ENCODE results near the gene FBRSL1. TPM values are rescaled to one million over a fixed set of nuclear protein-coding genes. Genes with fewer than 3 reads are reported as not detected.

Gene FBRSL1
- total and polyA plus RNA-seq, 5 donors: 36.4 to 65.0 (median 53.9) TPM

- Histone ChIP-seq H3K4me1 (ENCODE audit: control insufficient read depth, insufficient read depth, low read length) (peaks cover under 1% of the 10 kb centered on the region), H3K27ac (ENCODE audit: low read length) (no peak overlapping the region), H3K4me3 (ENCODE audit: low read length) (no peak overlapping the region), H3K9me3 (ENCODE audit: control insufficient read depth, low read length) (no peaks in the 10 kb centered on the region), H3K27me3 (ENCODE audit: control insufficient read depth, insufficient read depth) (no peaks in the 10 kb centered on the region)
- DNase-seq: peak in 1 of 3 donors; percentile 27
- 68% methylated on average over 8 of the region's 8 CpGs for WGBS
- no peak for ATAC-seq
- intact Hi-C loops (cut with DNase I): no loop called here
Observed at GRCh38 chr12:132486168-132486567, 3.8 kb upstream of the FBRSL1 start.

- H3K4me3 ChIP-seq (ENCODE audit: low read length): no peak overlapping the region
Observed at GRCh38 chr12:132486576-132486975, 3.4 kb upstream of the FBRSL1 start.

GRCh38 chr12:132487311-132487741, 2.6 kb upstream of the FBRSL1 start:
- Histone ChIP-seq H3K27me3 (ENCODE audit: control insufficient read depth, insufficient read depth) (no peaks in the 10 kb centered on the region), H3K27ac (ENCODE audit: low read length) (no peak overlapping the region), H3K4me1 (ENCODE audit: control insufficient read depth, insufficient read depth, low read length) (peaks cover 7% of the 10 kb centered on the region), H3K4me3 (ENCODE audit: low read length) (no peak overlapping the region), H3K9me3 (ENCODE audit: control insufficient read depth, low read length) (no peaks in the 10 kb centered on the region)
- DNase-seq: peak in 2 of 3 donors; percentile 19 to 64
- WGBS: 84% methylated on average over 14 of the region's 14 CpGs
- ATAC-seq: no peak
- intact Hi-C loops (cut with DNase I): no loop called here

More at GRCh38 chr12:132486576-132486975, 3.4 kb upstream of the FBRSL1 start:
- no peak overlapping the region for H3K27ac ChIP-seq (ENCODE audit: low read length)
- no peak for ATAC-seq
- peak in 2 of 3 donors; percentile 9 to 27 for DNase-seq
- H3K27me3 ChIP-seq (ENCODE audit: control insufficient read depth, insufficient read depth): no peaks in the 10 kb centered on the region
- H3K9me3 ChIP-seq (ENCODE audit: control insufficient read depth, low read length): no peaks in the 10 kb centered on the region
- WGBS: 81% methylated on average over 17 of the region's 17 CpGs
- intact Hi-C loops (cut with DNase I): no loop called here
- peaks cover 5% of the 10 kb centered on the region for H3K4me1 ChIP-seq (ENCODE audit: control insufficient read depth, insufficient read depth, low read length)

GRCh38 chr12:132488127-132489077, 1.5 kb upstream of the FBRSL1 start:
- H3K27ac ChIP-seq (ENCODE audit: low read length): peak overlapping the region; percentile 54
- no peaks in the 10 kb centered on the region for H3K9me3 ChIP-seq (ENCODE audit: control insufficient read depth, low read length)
- no peaks in the 10 kb centered on the region for H3K27me3 ChIP-seq (ENCODE audit: control insufficient read depth, insufficient read depth)
- intact Hi-C loops (cut with DNase I): no loop called here
- DNase-seq (peak; percentile 63 to 86 (median 84)), ATAC-seq (peak; percentile 32 to 62)
- peak overlapping the region; percentile 82 for H3K4me3 ChIP-seq (ENCODE audit: low read length)
- H3K4me1 ChIP-seq (ENCODE audit: control insufficient read depth, insufficient read depth, low read length): peaks cover 10% of the 10 kb centered on the region
- WGBS: 40% methylated on average over 23 of the region's 23 CpGs

- intact Hi-C loops (cut with DNase I): no loop called here
- no peaks in the 10 kb centered on the region for H3K9me3 ChIP-seq (ENCODE audit: control insufficient read depth, low read length)
- H3K4me3 ChIP-seq (ENCODE audit: low read length): peak overlapping the region; percentile 82
- H3K27me3 ChIP-seq (ENCODE audit: control insufficient read depth, insufficient read depth): no peaks in the 10 kb centered on the region
- peaks cover 10% of the 10 kb centered on the region for H3K4me1 ChIP-seq (ENCODE audit: control insufficient read depth, insufficient read depth, low read length)
- ATAC-seq (peak; percentile 42 to 50), DNase-seq (peak; percentile 50 to 83 (median 81))
- H3K27ac ChIP-seq (ENCODE audit: low read length): peak overlapping the region; percentile 54
- 3% methylated on average over 46 of the region's 46 CpGs for WGBS
Observed at GRCh38 chr12:132489078-132489601, 811 bp upstream of the FBRSL1 start.

- under 1% methylated on average over 110 of the region's 110 CpGs for WGBS
- no peaks in the 10 kb centered on the region for H3K9me3 ChIP-seq (ENCODE audit: control insufficient read depth, low read length)
- intact Hi-C loops (cut with DNase I): loop anchor here in 1 of 4 donors (10.0 kb wide), 1 partner anchor 104 kb away; no protein-coding TSS in a partner anchor
- no peaks in the 10 kb centered on the region for H3K27me3 ChIP-seq (ENCODE audit: control insufficient read depth, insufficient read depth)
- peak; percentile 38 to 75 (median 73) for DNase-seq
- H3K4me3 ChIP-seq (ENCODE audit: low read length): peak overlapping the region; percentile 92
- H3K27ac ChIP-seq (ENCODE audit: low read length): peak overlapping the region; percentile 45
- no peak for ATAC-seq
- H3K4me1 ChIP-seq (ENCODE audit: control insufficient read depth, insufficient read depth, low read length): peaks cover 18% of the 10 kb centered on the region
Observed at GRCh38 chr12:132490422-132491137, 629 bp downstream of the FBRSL1 start.

GRCh38 chr12:132491138-132491663, 1.2 kb downstream of the FBRSL1 start:
- peak in 2 of 3 donors; percentile 34 to 38 for DNase-seq
- intact Hi-C loops (cut with DNase I): loop anchor here in 1 of 4 donors (10.0 kb wide), 1 partner anchor 104 kb away; no protein-coding TSS in a partner anchor
- ATAC-seq: no peak
- no peaks in the 10 kb centered on the region for H3K9me3 ChIP-seq (ENCODE audit: control insufficient read depth, low read length)
- WGBS: 24% methylated on average over 14 of the region's 14 CpGs
- H3K4me3 ChIP-seq (ENCODE audit: low read length): peak overlapping the region; percentile 92
- no peaks in the 10 kb centered on the region for H3K27me3 ChIP-seq (ENCODE audit: control insufficient read depth, insufficient read depth)
- peaks cover 19% of the 10 kb centered on the region for H3K4me1 ChIP-seq (ENCODE audit: control insufficient read depth, insufficient read depth, low read length)
- no peak overlapping the region for H3K27ac ChIP-seq (ENCODE audit: low read length)

- Histone ChIP-seq H3K27ac (ENCODE audit: low read length) (no peak overlapping the region), H3K4me3 (ENCODE audit: low read length) (peak overlapping the region; percentile 92), H3K4me1 (ENCODE audit: control insufficient read depth, insufficient read depth, low read length) (peaks cover 19% of the 10 kb centered on the region), H3K9me3 (ENCODE audit: control insufficient read depth, low read length) (no peaks in the 10 kb centered on the region), H3K27me3 (ENCODE audit: control insufficient read depth, insufficient read depth) (no peaks in the 10 kb centered on the region)
- intact Hi-C loops (cut with DNase I): loop anchor here in 1 of 4 donors (10.0 kb wide), 1 partner anchor 103 kb away; no protein-coding TSS in a partner anchor
- WGBS: 62% methylated on average over 23 of the region's 23 CpGs
- ATAC-seq: no peak
- DNase-seq: peak; percentile 13 to 53 (median 44)
Observed at GRCh38 chr12:132491761-132492378, 1.9 kb downstream of the FBRSL1 start.

GRCh38 chr12:132492522-132492921, 2.6 kb downstream of the FBRSL1 start:
- Histone ChIP-seq H3K4me3 (ENCODE audit: low read length) (no peak overlapping the region), H3K27ac (ENCODE audit: low read length) (no peak overlapping the region), H3K27me3 (ENCODE audit: control insufficient read depth, insufficient read depth) (no peaks in the 10 kb centered on the region), H3K4me1 (ENCODE audit: control insufficient read depth, insufficient read depth, low read length) (peaks cover 19% of the 10 kb centered on the region), H3K9me3 (ENCODE audit: control insufficient read depth, low read length) (no peaks in the 10 kb centered on the region)
- 73% methylated on average over 12 of the region's 12 CpGs for WGBS
- DNase-seq (peak in 2 of 3 donors; percentile 37 to 38), ATAC-seq (no peak)
- intact Hi-C loops (cut with DNase I): loop anchor here in 1 of 4 donors (10.0 kb wide), 1 partner anchor 102 kb away; no protein-coding TSS in a partner anchor

- Histone ChIP-seq H3K4me3 (ENCODE audit: low read length) (no peak overlapping the region), H3K9me3 (ENCODE audit: control insufficient read depth, low read length) (no peaks in the 10 kb centered on the region), H3K27me3 (ENCODE audit: control insufficient read depth, insufficient read depth) (no peaks in the 10 kb centered on the region), H3K4me1 (ENCODE audit: control insufficient read depth, insufficient read depth, low read length) (peaks cover 19% of the 10 kb centered on the region), H3K27ac (ENCODE audit: low read length) (no peak overlapping the region)
- intact Hi-C loops (cut with DNase I): loop anchor here in 1 of 4 donors (10.0 kb wide), 1 partner anchor 102 kb away; no protein-coding TSS in a partner anchor
- DNase-seq (peak in 2 of 3 donors; percentile 44 to 51), ATAC-seq (no peak)
- 82% methylated on average over 12 of the region's 12 CpGs for WGBS
Observed at GRCh38 chr12:132492951-132493350, 3.0 kb downstream of the FBRSL1 start.
